Inferior parietal cortex (tissue), 1 donor: ENCODE data around the gene TEX14.
"Not testable (repeated sequence)": the region's sequence is repeated elsewhere in the genome, so short reads cannot be mapped to it uniquely, and the experiment has no call there.

ENCODE experiments used
- DNase-seq: peaks from one replicate; pipeline ENCODE4 v3.0.0-alpha.2; 2016; ENCODE audit errors: extremely low spot score

TEX14 gene

GRCh38 chr17:58611331-58611730, 80.5 kb downstream of the TEX14 start:
- no peak for DNase-seq

GRCh38 chr17:58606934-58607333, 84.9 kb downstream of the TEX14 start:
- no peak for DNase-seq

GRCh38 chr17:58605986-58606385, 85.9 kb downstream of the TEX14 start:
- no peak for DNase-seq

- DNase-seq: no peak
Measured at GRCh38 chr17:58605470-58605869, 86.4 kb downstream of the TEX14 start.

GRCh38 chr17:58601976-58602375, 89.9 kb downstream of the TEX14 start:
- DNase-seq: no peak

GRCh38 chr17:58597371-58597770, 94.5 kb downstream of the TEX14 start:
- no peak for DNase-seq

GRCh38 chr17:58595194-58595792, 96.6 kb downstream of the TEX14 start:
- no peak for DNase-seq

GRCh38 chr17:58593123-58593522, 98.7 kb downstream of the TEX14 start:
- no peak for DNase-seq

GRCh38 chr17:58591455-58591854, 100.4 kb downstream of the TEX14 start:
- no peak for DNase-seq

- DNase-seq: no peak
Measured at GRCh38 chr17:58590377-58590776, 101.5 kb downstream of the TEX14 start.

- peak; percentile 63 for DNase-seq
Measured at GRCh38 chr17:58587713-58588117, 104.1 kb downstream of the TEX14 start.

GRCh38 chr17:58586009-58586644, 105.7 kb downstream of the TEX14 start:
- no peak for DNase-seq

GRCh38 chr17:58585554-58585953, 106.3 kb downstream of the TEX14 start:
- no peak for DNase-seq

- DNase-seq: no peak
Measured at GRCh38 chr17:58583486-58583885, 108.4 kb downstream of the TEX14 start.

- not testable (repeated sequence) for DNase-seq
Measured at GRCh38 chr17:58582718-58583117, 109.1 kb downstream of the TEX14 start.

GRCh38 chr17:58580671-58581070, 111.2 kb downstream of the TEX14 start:
- no peak for DNase-seq

- peak; percentile 92 for DNase-seq
Measured at GRCh38 chr17:58577696-58578095, 114.1 kb downstream of the TEX14 start.

- no peak for DNase-seq
Measured at GRCh38 chr17:58576679-58577367, 115.0 kb downstream of the TEX14 start.

GRCh38 chr17:58575511-58575910, 116.3 kb downstream of the TEX14 start:
- no peak for DNase-seq

- no peak for DNase-seq
Measured at GRCh38 chr17:58574025-58574424, 117.8 kb downstream of the TEX14 start.

GRCh38 chr17:58572846-58573245, 119.0 kb downstream of the TEX14 start:
- no peak for DNase-seq

- no peak for DNase-seq
Measured at GRCh38 chr17:58570758-58571157, 121.1 kb downstream of the TEX14 start.

- DNase-seq: no peak
Measured at GRCh38 chr17:58569196-58569595, 122.6 kb downstream of the TEX14 start.
